Hepatocyte (in vitro differentiated cells): ENCODE measurements around the gene CCL2. TPM values are rescaled to one million over a fixed set of nuclear protein-coding genes. Genes with fewer than 3 reads are reported as not detected.

Experiments
- DNase-seq: peaks from one replicate; pipeline ENCODE4 v3.0.0-alpha.2; 2016; ENCODE audit warnings: low spot score
- H2AFZ ChIP-seq: fragments of 200-600 bp; sonication (generic); 2 replicates; pipeline ENCODE4 v1.6.0; 2016; ENCODE audit warnings: antibody characterized with exemption, mild to moderate bottlenecking
- H3K27ac ChIP-seq: fragments of 200-600 bp; sonication (generic); 2 replicates; pipeline ENCODE4 v1.5.1; 2016; ENCODE audit warnings: mild to moderate bottlenecking
- H3K27me3 ChIP-seq: fragments of 200-600 bp; sonication (generic); 2 replicates; pipeline ENCODE4 v1.6.1; 2016
- H3K36me3 ChIP-seq: fragments of 200-600 bp; sonication (generic); replicated peaks from 2 replicates; pipeline ENCODE4 v1.5.1; 2016; ENCODE audit warnings: low read depth; ENCODE audit not compliant: insufficient read depth
- H3K4me1 ChIP-seq: fragments of 200-600 bp; sonication (generic); 2 replicates; pipeline ENCODE4 v1.5.1; 2016; ENCODE audit warnings: mild to moderate bottlenecking, moderate library complexity; ENCODE audit not compliant: insufficient read depth
- H3K4me2 ChIP-seq: fragments of 200-600 bp; sonication (generic); 2 replicates; pipeline ENCODE4 v1.6.0; 2016
- H3K4me3 ChIP-seq: fragments of 200-600 bp; sonication (generic); 2 replicates; pipeline ENCODE4 v1.5.1; 2016; ENCODE audit warnings: mild to moderate bottlenecking
- H3K79me2 ChIP-seq: fragments of 200-600 bp; sonication (generic); 2 replicates; pipeline ENCODE4 v1.6.0; 2017; ENCODE audit warnings: mild to moderate bottlenecking
- H3K9me2 ChIP-seq: fragments of 200-600 bp; sonication (generic); replicated peaks from 2 replicates; pipeline ENCODE4 v1.6.0; 2017; ENCODE audit warnings: mild to moderate bottlenecking; ENCODE audit not compliant: insufficient read depth
- H3K9me3 ChIP-seq: fragments of 200-600 bp; sonication (generic); 2 replicates; pipeline ENCODE4 v1.5.1; 2016; ENCODE audit warnings: low read depth, mild to moderate bottlenecking
- H4K20me1 ChIP-seq: fragments of 200-600 bp; sonication (generic); 2 replicates; pipeline ENCODE4 v1.6.0; 2016; ENCODE audit warnings: mild to moderate bottlenecking; ENCODE audit not compliant: insufficient read depth, poor library complexity, severe bottlenecking
- CTCF ChIP-seq: fragments of 200-600 bp; sonication (generic); IDR thresholded peaks from 2 replicates; pipeline ENCODE4 v1.5.1; 2016; ENCODE audit warnings: antibody characterized with exemption, mild to moderate bottlenecking; ENCODE audit not compliant: poor library complexity
- EZH2 ChIP-seq: fragments of 200-600 bp; sonication (generic); IDR thresholded peaks from 2 replicates; pipeline ENCODE4 v1.6.1; 2016; ENCODE audit warnings: antibody characterized with exemption, mild to moderate bottlenecking, borderline replicate concordance
- EZH2phosphoT487 ChIP-seq: fragments of 200-600 bp; sonication (generic); IDR thresholded peaks from one replicate; pipeline ENCODE4 v1.6.1; 2018; ENCODE audit warnings: antibody characterized with exemption, mild to moderate bottlenecking, low read depth, moderate library complexity; ENCODE audit not compliant: unreplicated experiment, severe bottlenecking
- WGBS: methylation state at CpG from one replicate; pipeline ENCODE4 v1.1.6; 2016; ENCODE audit warnings: low lambda C conversion rate; ENCODE audit errors: missing lambda C conversion rate; 5-methylcytosine and 5-hydroxymethylcytosine counted together
- polyA plus RNA-seq: library from polyadenylated mRNA; unstranded; fragments of >200 nt; fragmentation: Nextera tagmentation; extraction: Ambion mirVana; gene quantifications from 2 replicates; pipeline ENCODE4 v1.2.1, GENCODE V29; 2016
- total RNA-seq: library from RNA; depleted of rRNA; stranded (reverse); fragments of >200 nt; gene quantifications from 2 replicates; pipeline ENCODE4 v1.2.3, GENCODE V29; 2014

CCL2 gene
- total and polyA plus RNA-seq, 2 experiments from 2014 or later, result 27.4 to 54.0 TPM

GRCh38 chr17:34241062-34241461, 14.0 kb upstream of the CCL2 start:
- Histone ChIP-seq H3K4me3 (no peak overlapping the region), H4K20me1 (no peaks in the 10 kb centered on the region), H3K9me3 (no peaks in the 10 kb centered on the region), H3K27me3 (no peaks in the 10 kb centered on the region), H3K4me2 (no peak overlapping the region), H3K27ac (no peak overlapping the region), H3K9me2 (no peaks in the 10 kb centered on the region), H3K36me3 (no peaks in the 10 kb centered on the region), H3K4me1 (peaks cover 8% of the 10 kb centered on the region), H2AFZ (no peak overlapping the region), H3K79me2 (no peaks in the 10 kb centered on the region)
- no peak for DNase-seq
- TF ChIP-seq EZH2, result no peak
- TF ChIP-seq CTCF, result no peak
- no peak for TF ChIP-seq EZH2phosphoT487
- WGBS, result 73% methylated on average over 4 of the region's 4 CpGs

- TF ChIP-seq CTCF (no peak), EZH2 (no peak), EZH2phosphoT487 (no peak)
- no peak for DNase-seq
- Histone ChIP-seq H3K27me3 (no peaks in the 10 kb centered on the region), H3K4me3 (no peak overlapping the region), H4K20me1 (no peaks in the 10 kb centered on the region), H3K79me2 (no peaks in the 10 kb centered on the region), H3K27ac (no peak overlapping the region), H3K9me3 (no peaks in the 10 kb centered on the region), H2AFZ (no peak overlapping the region), H3K4me2 (no peak overlapping the region), H3K36me3 (no peaks in the 10 kb centered on the region), H3K9me2 (no peaks in the 10 kb centered on the region), H3K4me1 (peaks cover 8% of the 10 kb centered on the region)
- 80% methylated on average over 8 of the region's 8 CpGs for WGBS
Observed at GRCh38 chr17:34242587-34243363, 12.3 kb upstream of the CCL2 start.

- no peak for TF ChIP-seq CTCF
- TF ChIP-seq EZH2phosphoT487, result no peak
- no peak for TF ChIP-seq EZH2
- H3K4me1 ChIP-seq, result peaks cover 10% of the 10 kb centered on the region
- no peaks in the 10 kb centered on the region for H3K9me3 ChIP-seq
- WGBS, result 79% methylated on average over 7 of the region's 7 CpGs
- H2AFZ ChIP-seq, result no peak overlapping the region
- H3K4me2 ChIP-seq, result no peak overlapping the region
- no peaks in the 10 kb centered on the region for H4K20me1 ChIP-seq
- DNase-seq, result no peak
- no peaks in the 10 kb centered on the region for H3K27me3 ChIP-seq
- no peaks in the 10 kb centered on the region for H3K36me3 ChIP-seq
- no peaks in the 10 kb centered on the region for H3K9me2 ChIP-seq
- no peak overlapping the region for H3K4me3 ChIP-seq
- no peaks in the 10 kb centered on the region for H3K79me2 ChIP-seq
- H3K27ac ChIP-seq, result no peak overlapping the region
Observed at GRCh38 chr17:34243364-34244320, 11.4 kb upstream of the CCL2 start.
